HG02840 (cell line): ENCODE measurements around the gene PSME2.

Experiments
- ATAC-seq: cut with Tn5 transposase; IDR thresholded peaks from one replicate; pipeline ENCODE4 v1.9.1; 2021; ENCODE audit warnings: mild to moderate bottlenecking, moderate library complexity, moderate number of reproducible peaks; ENCODE audit not compliant: unreplicated experiment, low FRiP score

The PSME2 gene

DNA sequence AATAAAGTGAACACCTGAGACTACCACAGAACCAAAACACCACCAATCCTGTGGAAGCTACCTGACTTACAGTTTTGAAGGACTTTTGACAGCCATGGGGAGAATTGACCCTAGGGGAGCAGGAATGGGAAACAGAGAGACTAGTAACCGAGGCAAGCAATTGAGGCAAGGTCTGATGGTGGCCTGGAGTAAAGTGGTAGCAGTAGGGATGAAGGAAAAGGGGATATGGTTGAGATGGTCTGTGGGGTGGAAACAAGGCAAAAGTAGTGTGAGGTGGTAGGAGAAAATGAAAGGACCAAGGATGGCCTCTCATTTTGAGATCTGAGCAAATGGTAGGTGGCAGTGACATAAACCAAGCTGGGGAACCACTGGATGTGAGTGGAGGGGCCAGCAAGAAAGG is 10.4 kb upstream of the PSME2 start:
- no peak for ATAC-seq

GRCh38 chr14:24155100-24155499 is 8.7 kb upstream of the PSME2 start:
- ATAC-seq: no peak

DNA sequence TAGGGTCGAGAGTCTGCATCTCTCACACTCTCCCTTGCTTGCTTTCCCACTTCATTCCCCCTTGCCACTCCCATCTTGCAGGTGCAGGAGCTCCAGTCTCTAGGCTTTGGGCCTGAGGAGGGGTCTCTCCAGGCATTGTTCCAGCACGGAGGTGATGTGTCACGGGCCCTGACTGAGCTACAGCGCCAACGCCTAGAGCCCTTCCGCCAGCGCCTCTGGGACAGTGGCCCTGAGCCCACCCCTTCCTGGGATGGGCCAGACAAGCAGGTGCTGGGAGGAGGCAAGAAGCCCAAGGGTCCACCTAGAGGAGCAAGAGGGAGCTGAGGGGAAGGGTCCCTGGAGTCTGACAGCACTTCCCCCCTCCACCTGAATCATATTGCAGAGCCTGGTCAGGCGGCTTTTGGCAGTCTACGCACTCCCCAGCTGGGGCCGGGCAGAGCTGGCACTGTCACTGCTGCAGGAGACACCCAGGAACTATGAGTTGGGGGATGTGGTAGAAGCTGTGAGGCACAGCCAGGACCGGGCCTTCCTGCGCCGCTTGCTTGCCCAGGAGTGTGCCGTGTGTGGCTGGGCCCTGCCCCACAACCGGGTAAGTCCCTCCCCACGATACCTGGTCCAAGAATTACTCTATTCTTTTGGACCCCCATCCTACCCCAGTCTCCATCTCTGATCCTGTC is 5.1 kb upstream of the PSME2 start:
- ATAC-seq: no peak

DNA sequence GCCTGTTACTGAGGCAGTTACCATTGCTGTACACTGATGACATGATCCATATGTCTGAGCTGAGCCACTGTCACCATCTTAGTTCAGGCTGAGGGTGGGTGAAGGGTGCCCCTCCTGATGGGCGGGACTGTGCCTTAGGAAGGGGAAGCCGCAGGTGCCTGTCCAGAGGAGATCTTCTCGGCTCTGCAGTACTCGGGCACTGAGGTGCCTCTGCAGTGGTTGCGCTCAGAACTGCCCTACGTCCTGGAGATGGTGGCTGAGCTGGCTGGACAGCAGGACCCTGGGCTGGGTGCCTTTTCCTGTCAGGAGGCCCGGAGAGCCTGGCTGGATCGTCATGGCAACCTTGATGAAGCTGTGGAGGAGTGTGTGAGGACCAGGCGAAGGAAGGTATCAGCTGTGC is 4.6 kb upstream of the PSME2 start:
- no peak for ATAC-seq

DNA sequence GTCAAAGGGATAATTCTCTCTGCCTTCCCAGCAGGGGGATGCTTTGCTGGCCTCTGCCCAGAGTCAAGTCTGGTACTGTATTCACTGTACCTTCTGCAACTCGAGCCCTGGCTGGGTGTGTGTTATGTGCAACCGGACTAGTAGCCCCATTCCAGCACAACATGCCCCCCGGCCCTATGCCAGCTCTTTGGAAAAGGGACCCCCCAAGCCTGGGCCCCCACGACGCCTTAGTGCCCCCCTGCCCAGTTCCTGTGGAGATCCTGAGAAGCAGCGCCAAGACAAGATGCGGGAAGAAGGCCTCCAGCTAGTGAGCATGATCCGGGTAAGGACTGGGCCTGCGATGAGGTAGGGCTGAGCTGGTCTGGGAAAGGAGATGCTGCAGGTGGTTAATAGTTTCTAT is 4.2 kb upstream of the PSME2 start:
- ATAC-seq: no peak

GRCh38 chr14:24150061-24150460 is 3.7 kb upstream of the PSME2 start:
- no peak for ATAC-seq

GRCh38 chr14:24149302-24149969 is 3.0 kb upstream of the PSME2 start:
- ATAC-seq: no peak

DNA sequence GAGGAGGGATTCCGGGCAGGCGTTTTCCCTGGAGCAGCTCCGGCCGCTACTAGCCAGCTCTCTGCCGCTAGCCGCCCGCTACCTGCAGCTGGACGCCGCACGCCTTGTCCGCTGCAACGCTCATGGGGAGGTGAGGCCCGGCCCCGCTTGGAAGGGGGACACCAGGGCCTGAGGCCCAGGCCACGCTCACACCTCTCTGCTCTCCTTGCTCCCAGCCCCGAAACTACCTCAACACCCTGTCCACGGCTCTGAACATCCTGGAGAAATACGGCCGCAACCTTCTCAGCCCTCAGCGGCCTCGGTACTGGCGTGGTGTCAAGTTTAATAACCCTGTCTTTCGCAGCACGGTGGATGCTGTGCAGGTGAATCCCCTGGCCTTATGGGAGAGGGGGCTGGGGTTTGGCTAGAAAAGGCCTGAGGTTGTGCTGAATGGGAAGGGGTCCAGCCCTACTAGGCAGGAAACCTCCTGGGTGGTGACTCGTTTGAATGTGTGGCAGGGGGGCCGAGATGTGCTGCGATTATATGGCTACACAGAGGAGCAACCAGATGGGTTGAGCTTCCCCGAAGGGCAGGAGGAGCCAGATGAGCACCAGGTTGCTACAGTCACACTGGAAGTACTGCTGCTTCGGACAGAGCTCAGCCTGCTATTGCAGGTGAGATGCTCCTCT is 1.5 kb upstream of the PSME2 start:
- ATAC-seq: no peak

DNA sequence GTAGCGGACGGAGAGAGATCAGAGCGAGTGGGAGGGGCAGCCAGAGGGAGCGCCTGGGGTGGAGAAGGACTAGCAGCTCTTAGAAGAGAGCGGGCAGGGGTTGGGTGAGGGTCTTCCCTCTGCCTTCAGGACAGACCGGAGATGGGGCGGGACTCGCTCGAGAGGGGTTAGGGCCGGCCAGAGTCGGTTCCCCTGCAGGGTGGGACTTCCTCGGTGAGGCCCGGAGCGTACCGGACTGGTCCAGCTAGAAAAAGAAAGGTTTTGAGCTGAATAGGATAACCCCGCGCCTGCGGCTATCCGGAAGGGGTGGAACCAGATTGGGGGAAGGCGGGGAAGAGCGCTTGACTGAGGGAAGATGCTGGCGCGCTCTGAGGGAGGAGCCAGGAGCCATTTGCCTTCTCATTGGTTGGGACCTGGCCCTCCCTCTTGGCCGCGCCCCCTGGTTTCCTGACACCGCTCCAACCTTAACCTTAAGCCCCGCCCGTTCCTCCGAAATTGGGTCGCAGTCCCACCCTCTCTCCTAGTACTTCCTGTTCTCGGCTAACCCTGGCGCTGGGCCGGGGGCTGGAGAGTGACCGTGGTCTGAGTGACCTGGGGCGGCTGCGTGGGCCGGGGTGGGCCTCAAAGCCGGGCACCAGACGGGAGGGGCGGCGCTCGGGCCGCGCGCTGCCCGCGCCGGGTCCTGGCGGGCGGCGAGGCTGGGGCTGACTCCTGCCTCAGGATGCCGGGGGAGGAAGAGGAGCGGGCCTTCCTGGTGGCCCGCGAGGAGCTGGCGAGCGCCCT is 759 bp upstream of the PSME2 start, which contains the start of gene RNF31:
Gene RNF31 (plus strand): TSS at position 521 of the 783 bp plus-strand sequence. CDS start 201 bp downstream, at position 722.
- ATAC-seq: peak; percentile 83

- no peak for ATAC-seq
These were observed 539 bp downstream of the PSME2 start for GRCh38 chr14:24145690-24146452.

GRCh38 chr14:24145219-24145618 is 1.2 kb downstream of the PSME2 start:
- ATAC-seq: no peak

- no peak for ATAC-seq
These were observed 2.0 kb downstream of the PSME2 start for GRCh38 chr14:24144451-24144850.

- ATAC-seq: no peak
These were observed 2.9 kb downstream of the PSME2 start for GRCh38 chr14:24143511-24143910.

GRCh38 chr14:24141097-24141880 is 5.1 kb downstream of the PSME2 start, which contains the start of gene EMC9:
Gene EMC9, minus strand, starts transcription at chr14:24141591. Its CDS starts 287 bp downstream, at chr14:24141304.
- peak; percentile 79 for ATAC-seq

DNA sequence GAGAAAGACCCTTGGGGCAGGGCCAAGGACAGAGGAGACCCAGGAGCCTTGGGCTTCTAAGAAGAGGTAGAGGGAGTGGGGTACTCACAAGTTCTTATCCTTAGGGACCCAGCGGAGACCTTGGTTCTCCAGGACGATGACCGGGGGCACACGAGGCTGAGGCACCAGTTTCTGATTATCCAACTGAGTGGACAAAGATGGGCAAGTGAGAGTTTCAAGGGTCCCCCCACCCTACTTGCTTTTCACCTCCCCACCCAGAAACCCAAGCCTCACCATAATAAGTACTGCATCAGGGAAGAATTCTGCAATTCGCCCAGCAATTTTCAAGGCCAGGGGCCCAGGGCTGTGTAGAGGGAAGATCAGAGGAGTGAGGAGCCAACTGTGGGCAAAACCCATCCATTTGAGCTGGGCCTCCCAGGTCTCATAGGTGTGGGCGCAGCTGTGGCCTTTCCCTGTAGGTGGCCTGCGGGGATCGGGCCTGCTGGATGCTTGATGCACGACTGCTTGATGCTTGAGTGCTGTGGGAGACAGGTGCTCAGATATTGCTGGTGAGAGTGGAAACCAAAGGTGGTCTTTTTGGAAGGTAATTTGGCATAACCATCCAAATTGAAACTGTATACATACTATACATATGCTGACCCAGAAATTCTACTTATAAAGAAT is 7.0 kb downstream of the PSME2 start:
- no peak for ATAC-seq

GRCh38 chr14:24138396-24139271 is 7.8 kb downstream of the PSME2 start:
- no peak for ATAC-seq

DNA sequence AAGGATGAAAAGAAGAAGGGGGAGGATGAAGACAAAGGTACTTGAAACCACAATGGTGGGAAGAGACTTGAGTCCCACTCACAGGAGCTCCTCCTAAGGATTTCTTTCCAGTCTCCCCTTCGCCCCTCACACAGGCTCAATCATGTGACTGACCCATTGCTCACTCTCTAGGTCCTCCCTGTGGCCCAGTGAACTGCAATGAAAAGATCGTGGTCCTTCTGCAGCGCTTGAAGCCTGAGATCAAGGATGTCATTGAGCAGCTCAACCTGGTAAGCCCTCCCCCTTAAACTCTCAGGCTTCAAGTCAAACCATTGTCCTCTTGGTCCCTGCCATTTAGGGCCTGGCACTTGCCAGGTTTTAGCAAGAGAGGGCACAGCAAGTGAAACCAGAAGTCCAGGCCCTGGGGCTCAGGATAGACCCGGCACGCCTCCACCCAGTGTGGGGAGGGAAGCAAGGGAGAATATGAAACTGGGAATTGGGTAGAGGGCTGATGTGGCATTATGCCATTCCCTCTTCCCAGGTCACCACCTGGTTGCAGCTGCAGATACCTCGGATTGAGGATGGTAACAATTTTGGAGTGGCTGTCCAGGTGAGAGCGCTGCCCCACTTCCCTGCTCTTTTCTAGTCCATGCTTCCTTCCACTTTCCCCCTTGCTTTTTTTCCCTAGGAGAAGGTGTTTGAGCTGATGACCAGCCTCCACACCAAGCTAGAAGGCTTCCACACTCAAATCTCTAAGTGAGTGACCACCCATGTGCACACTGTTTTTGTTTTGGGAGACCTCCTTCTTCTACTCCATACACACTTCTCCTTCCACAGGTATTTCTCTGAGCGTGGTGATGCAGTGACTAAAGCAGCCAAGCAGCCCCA is 8.6 kb downstream of the PSME2 start:
- ATAC-seq: no peak
